NOMO-1 (cell line): ENCODE results near the gene NPTX1.
"Not testable (repeated sequence)": the region's sequence is repeated elsewhere in the genome, so short reads cannot be mapped to it uniquely, and the experiment has no call there.

Source experiments
- DNase-seq, 2 experiments: peaks; one replicate each; lab custom pipeline; 2025; ENCODE audit not compliant: unreplicated experiment in 2 of 2; lab: John Stamatoyannopoulos, UW

Gene NPTX1, protein sequence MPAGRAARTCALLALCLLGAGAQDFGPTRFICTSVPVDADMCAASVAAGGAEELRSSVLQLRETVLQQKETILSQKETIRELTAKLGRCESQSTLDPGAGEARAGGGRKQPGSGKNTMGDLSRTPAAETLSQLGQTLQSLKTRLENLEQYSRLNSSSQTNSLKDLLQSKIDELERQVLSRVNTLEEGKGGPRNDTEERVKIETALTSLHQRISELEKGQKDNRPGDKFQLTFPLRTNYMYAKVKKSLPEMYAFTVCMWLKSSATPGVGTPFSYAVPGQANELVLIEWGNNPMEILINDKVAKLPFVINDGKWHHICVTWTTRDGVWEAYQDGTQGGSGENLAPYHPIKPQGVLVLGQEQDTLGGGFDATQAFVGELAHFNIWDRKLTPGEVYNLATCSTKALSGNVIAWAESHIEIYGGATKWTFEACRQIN

DNA sequence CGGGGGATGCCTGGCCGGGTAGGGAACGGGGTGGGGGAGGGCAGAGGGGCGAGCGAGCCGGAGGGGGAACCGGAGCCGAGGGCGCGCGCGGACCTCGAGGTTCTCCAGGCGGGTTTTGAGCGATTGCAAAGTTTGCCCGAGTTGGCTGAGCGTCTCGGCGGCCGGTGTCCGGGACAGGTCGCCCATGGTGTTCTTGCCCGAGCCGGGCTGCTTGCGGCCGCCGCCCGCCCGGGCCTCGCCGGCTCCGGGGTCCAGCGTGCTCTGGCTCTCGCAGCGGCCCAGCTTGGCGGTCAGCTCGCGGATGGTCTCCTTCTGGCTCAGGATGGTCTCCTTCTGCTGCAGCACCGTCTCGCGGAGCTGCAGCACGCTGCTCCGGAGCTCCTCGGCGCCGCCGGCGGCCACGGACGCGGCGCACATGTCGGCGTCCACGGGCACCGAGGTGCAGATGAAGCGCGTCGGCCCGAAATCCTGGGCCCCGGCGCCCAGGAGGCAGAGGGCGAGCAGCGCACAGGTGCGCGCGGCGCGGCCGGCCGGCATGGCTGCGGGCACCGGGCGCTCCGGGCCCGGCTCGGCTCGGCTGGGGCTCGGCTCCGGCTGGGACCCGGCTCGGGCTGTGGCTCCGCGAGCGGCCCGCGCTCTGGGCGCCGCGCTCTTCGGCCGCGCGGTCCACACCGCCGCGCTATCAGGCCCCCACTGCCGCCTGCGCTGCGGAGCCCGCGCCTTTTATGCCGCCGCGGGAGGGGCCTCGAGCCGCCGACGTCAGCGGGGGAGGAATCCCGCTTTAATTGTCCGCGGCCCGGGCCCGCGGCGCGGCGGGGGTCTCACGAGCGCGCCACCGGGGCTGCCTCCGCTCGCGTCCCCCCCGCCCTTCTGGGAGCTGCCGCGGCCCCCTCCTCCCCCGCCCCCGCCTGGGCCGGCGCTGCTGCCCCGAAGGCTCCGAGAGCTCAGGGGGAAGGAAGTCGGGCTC lies at the start of gene NPTX1:
Gene NPTX1, minus strand, starts transcription at position 698 of the 967 bp plus-strand sequence. Its CDS starts 161 bp downstream, at position 537.
- peak in 1 of 2 experiments; percentile 13 for DNase-seq

DNA sequence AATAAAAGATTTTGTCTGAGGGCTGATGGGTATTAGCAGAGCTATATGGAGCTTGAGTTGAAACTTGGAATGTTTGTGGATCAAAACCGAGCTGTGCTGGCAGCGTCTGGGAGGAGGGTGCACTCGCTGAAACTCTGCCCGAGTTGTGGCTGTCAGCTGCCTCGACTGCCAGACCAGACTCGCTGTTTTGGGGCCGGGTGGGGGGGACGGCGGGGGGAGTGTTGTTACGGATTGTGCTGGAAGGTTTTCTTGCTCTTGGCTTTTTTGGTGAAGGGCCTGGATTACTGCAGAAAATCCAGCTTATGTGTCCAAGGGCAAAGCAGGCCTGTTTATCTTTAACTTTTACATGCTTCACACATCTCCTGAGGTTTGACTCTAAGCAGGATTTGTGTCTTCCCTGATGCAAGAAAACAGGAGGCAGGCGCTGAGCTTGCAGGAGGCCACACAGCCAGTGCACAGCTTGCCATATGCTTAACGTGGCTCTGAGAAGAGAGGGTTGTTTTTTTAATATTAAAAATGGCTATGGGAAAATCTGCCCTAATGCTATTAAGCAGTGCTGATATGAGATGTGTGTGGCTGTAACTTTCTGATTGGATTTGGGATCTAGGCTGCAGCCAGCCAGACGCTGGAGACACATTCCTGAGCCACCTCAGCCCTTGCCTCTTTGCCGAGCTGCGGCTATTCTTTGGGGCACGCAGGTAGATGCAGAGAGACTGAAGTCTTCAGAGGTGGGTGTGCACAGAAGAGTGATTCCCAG lies 47.7 kb upstream of the NPTX1 start:
- DNase-seq: no peak

DNA sequence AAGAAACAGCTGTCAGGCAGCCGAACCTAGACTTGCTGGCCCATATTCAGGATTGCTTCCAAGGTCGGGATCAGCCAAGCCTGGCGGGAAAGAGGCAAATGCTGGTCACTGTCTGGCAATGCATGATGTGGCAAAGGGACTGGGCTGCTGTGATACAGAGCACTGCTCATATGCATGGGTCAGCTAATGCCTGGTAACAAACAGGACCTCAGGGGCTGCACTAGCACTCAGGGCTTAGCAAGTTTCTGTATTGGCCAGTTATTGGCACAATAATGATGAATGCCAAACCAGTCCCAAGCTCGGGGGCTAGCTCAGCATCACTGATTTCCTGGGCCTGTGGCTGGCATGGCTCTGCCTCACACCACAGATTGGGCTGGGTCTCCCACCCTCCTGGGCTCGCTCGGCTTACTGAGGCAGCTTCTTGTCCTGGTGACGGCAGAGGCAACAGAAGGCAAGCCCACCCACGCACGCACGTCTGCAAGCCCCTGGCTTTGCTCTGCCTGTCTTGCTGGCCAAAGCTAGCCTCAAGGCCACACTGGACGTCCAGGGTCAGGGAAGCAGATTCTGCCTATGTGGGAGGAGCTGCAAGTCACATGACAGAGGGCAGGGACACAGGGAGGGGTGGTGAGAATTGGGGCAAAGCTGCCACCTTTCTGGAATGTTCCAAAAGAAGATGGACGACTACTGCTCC lies 46.8 kb upstream of the NPTX1 start:
- DNase-seq: no peak

DNA sequence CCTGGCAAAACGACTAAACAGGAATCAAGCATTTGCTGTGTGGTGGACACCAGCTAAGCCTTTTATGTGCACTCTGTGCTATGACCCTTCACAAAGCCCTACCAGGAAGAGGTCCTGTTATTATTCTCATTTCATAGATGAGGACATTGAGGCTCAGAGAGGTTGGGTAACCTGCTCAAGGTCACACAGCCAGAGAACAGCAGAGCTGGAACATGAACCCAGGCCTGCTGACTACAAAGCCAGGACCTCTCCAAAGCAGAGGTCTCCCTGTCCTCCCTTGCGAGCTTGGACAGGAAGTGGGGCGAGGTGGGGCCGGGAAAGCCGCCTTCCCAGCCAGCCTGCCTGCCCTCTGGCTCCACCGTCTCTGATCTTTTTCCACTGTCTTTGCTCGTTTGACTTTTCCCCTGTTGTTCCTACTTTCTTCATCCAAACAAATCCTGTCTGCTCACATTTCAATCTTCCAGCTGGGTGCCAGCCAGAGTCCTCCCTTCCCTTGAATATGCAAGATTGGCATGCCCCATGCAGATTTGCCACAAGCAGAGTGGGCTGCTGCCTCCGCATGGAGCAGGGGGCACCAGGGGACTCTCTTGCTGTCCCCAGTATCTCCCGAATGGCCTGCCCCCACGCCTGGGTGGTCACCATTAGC lies 44.5 kb upstream of the NPTX1 start:
- DNase-seq: no peak

DNA sequence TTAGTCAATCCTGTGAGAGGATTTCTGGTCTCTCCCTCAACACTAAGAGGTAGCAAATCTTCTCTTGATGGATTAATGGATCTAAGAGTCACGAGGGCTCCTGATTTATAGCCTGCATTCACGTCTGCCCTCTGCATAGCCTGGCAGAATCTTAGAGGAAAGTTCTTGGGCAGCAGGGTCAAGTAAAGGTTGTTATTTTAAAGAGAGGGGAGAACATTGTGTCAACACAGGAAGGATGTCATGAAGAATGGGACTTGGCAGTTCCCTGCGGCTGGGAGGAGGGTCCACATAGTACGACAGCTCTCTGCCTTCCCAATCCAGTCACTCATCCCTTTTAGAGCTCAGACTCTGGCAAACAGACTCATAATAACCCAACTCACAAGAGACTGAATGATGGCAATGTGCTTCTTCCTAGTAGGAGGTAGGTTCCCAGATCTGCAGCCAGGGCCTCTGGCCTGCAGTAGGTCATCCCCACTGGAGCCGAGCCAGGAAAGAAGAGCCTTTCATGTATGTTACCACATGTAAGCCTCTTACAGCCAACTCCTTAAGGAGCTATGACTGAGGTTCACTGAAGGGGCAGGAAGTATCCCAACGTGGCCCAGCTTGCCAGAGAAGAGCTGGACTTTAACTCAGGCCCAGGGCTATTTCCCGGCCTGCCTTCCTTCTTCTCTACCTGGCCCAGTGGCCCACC lies 42.8 kb upstream of the NPTX1 start:
- DNase-seq: no peak

DNA sequence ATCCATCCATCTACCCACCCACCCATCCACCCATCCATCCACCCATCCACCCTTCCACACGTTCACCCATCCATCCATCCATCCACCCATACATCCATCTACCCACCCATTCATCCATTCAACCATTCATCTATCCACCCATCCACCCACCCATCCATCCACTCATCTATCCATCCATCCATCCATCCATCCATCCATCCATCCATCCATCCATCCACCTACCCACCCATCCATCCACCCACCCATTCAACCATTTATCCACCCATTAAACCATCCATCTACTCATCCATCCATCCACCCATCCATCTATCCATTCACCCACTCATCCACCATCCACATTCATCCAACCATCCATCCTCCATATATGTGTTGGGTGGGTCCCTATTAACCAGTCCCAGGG lies 42.0 kb upstream of the NPTX1 start:
- no peak for DNase-seq

DNA sequence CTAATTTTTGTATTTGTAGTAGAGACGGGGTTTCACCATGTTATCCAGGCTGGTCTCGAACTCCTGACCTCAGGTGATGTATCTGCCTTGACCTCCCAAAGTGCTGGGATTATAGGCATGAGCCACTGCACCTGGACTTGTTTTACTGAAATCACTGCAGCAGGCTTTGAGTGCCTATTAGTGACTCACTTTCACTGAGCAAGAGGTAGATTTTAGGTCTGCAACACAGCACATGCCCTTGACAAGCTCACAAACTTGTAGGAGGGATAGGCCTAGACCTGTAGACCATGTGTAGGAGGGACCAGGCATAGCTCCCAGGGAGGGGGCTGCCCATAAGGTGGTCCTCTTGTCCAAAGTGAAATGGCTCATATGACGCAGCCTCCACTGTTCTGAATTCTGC lies 41.2 kb upstream of the NPTX1 start:
- no peak for DNase-seq

DNA sequence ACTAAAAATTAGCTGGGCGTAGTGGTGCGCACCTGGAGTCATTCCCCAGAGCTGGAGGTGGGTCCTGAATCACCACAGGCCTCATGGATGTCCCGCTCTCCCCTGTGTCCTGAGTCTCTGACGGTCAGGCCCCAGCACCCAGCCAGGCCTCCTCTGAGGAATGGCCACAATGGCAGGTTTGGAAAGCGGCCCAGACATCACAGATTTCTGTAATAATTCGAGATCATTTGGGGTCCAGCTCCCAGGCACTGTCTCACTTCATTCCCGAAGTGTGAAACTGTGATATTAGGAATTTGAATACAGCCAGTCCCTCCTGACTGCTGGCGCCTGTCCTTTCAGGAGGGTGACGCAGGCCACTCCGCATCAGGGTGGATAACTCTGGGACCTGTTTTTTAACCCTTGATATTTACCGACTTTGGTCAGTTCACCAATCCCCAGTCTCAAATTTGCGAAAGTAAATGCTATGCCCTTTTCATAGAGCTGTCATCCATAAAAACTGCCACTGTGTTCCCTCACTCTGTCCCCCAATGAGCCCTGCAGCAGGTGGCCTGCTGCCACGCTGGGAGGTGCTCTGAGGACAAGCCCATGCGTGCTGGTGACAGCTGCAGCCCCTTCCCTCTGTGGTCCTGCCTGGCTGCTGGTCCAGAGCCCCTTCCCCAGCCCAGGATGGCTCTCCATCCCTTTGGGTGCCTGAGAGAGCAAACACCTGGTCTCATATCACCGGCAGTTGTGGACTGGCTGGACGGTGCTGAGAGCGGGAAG lies 39.9 kb upstream of the NPTX1 start:
- DNase-seq: no peak

DNA sequence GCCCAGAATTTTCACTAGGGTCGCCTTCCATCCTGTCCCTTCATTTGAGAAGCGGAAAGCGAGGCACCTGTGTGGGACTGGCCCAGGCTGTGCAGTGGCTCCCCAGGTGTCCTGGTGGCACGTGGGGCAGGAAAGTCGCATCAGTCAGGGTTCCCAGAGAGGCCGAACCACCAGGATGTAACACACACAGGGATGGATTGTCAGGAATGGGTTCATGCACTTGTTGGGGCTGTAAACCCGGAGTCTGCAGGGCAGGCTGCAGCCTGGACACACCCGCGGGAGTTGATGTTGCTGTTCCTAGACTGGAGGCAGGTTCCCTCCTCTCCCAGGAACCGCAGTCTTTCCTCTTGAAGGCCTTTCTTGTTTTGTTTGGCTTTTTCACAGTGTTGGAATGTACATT lies 37.5 kb upstream of the NPTX1 start:
- DNase-seq: no peak

DNA sequence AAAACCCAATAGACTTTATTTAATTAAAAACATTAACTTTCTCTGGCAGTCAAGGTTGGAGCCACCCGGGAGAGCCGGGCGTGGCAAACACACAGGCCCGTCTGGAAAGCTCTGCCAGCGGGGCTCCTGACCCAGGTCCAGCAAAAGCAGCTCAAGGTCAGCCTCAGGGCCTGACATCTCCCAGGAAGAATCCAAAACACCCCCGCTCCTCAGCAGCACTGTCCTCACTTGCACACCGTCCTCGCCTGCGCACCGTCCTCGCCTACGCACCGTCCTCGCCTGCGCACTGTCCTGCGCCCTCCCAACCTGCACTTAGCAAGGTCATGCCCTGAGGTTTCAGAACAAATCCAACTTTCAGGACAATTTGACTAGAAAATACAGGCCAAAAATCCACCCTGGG lies 36.8 kb upstream of the NPTX1 start:
- DNase-seq: no peak

DNA sequence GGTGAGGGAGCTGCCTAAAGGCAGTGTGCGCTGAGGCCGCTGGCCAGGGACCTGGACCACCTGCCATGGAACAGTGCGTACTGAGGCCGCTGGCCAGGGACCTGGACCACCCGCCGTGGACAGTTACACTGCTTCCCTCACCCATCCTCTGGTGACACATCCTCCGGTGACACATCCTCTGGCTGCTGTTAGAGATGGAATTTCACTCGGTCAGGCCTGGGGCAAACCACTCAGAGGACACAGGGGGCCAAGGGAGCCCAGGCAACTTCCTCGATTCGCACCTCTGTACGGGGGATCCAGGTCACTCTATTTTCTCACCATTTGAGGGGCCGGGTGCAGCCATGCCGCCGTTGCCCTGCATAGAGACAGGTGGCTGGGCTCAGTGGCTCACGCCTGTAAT lies 35.8 kb upstream of the NPTX1 start:
- DNase-seq: no peak

DNA sequence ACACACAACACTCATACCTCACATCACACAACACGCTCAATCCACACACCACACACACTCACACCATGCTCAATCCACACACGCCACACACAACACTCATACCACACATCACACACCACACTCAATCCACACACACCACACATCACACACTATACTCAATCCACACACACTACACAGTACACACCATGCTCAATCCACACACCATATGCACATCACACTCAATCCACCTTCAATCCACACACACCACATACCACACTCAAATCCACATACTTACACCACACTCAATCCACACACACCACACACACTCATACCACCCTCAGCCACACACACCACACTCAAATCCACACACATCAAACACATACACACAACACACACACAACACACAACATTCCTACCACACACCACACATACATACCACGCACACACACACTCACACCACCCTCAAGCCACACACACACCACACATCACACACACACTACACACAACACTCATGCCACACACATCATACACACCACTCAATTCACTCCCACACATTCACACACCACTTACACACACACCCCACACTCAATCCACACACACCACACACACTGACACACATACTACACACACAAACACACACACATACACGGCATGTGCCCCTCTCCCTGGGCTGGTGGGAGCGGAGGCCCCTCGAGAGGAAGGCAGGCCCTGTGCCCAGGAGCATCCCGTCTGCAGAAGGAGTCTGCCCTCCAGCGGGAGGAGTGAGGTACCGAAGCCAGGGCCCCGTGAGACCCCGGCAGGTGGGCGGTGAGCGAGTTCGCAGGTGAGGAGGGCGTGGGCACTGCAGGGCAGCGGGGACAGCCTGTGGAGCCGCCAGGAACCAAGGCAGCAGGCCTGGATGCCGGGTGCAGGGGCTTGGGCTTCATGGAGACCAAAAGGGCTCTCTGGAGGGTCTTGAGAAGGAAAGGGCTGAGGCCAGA lies 35.1 kb upstream of the NPTX1 start:
- no peak for DNase-seq

DNA sequence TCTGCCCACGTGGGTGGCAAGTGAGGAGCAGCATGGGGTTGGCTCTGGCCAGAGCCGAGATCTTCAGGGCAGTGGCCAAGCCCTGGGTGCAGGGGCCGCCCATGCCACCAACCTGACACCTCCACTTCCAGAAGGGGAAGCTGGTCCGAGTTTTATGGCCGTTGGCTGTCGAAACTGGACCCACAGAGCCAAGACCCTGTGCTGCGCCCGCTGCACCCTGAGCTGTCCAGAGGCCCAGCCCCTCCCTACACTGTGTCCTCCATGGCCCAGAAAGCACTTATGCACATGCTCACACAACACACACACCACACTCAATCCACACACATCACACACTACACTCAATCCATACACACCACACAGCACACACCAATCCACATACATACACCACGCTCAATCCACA lies 34.4 kb upstream of the NPTX1 start:
- DNase-seq: no peak

DNA sequence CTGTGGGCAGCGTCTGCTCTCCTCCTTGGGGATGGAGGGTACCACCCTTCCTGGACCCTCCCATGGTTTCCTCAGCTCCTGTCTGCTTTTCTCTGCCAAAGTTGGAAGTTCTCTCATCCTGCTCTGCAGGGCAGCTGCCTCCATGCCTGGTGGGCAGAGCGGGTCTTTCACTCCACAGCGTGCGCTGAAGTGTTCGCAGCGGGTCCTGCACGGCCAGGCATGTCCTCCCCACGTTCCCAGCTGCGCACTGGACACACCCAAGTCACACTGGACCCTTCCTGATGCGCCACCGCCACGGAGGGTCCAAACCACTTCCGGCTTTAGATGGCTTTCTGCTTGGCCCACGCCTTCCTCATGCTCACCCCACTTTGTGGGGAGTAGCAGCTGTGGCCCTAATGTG lies 33.7 kb upstream of the NPTX1 start:
- no peak for DNase-seq

DNA sequence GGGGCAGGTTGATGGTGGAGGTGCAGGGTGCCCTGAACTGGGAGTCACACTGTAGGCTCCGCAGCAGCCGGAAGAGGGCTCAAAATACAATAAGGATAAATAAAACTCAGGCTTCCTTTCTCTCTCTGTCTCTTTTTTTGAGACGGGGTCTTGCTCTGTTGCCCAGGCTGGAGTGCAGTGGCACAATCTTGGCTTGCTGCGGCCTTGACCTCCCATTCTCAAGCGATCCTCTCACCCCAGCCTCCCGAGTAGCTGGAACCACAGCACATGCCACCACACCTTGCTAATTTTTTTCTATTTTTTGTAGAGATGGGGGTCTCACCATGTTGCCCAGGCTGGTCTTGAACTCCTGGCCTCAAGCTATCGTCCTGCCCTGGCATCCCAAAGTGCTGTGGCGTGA lies 32.9 kb upstream of the NPTX1 start:
- DNase-seq: no peak

DNA sequence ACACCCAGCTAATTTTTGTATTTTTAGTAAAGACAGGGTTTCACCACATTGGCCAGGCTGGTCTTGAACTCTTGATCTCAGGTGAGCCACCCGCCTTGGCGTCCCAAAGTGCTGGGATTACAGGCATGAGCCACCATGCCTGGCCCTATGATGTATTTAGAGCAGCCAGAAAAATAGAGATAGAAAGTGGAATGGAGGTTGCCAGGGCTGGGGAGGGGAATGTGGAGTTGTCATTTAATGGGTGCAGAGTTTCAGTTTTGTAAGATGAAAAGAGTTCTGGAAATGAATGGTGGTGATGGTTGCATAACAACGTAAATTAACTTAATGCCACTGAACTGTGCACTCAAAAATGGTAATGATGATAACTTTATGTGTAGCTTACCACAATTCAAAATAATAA lies 31.6 kb upstream of the NPTX1 start:
- no peak for DNase-seq

DNA sequence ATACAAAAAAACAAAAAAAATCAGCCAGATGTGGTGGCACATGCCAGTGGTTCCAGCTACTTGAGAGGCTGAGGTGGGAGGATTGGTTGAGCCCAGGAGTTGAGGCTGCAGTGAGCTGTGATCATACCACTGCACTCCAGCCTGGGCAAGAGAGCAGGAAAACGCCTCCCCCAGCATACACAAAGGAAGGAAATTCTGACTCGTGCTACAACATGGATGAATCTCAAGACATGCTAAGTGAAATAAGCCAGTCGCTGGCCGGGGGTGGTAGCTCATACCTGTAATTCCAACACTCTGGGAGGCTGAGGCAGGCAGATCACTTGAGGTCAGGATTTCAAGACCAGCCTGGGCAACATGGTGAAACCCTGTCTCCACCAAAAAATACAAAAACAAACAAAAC lies 30.8 kb upstream of the NPTX1 start:
- DNase-seq: not testable (repeated sequence)
